Activated naive CD4-positive, alpha-beta T cell treated with anti-CD3 and anti-CD28 coated beads, Interleukin-2, amount 10 ng/mL, durations not matched to agents 7 days and 5 days (primary cell): ENCODE data around the gene RPUSD4.
"Not testable (repeated sequence)": the region's sequence is repeated elsewhere in the genome, so short reads cannot be mapped to it uniquely, and the experiment has no call there.

Experiments used
- CTCF ChIA-PET: fragments of 350-600 bp; sonication (Branson Sonifier 250); formaldehyde crosslinking; loops from one replicate; lab custom pipeline; 2021; ENCODE audit warnings: antibody characterized with exemption; lab: Charles Lee
- DNase-seq: peaks from one replicate; pipeline ENCODE4 v3.0.0-alpha.2; 2020
- H3K27ac Mint-ChIP-seq: one replicate; pipeline ENCODE4 v1.8.0; 2021; ENCODE audit warnings: mild to moderate bottlenecking, moderate library complexity, mixed read lengths
- H3K27me3 Mint-ChIP-seq: one replicate; pipeline ENCODE4 v1.8.0; 2021; ENCODE audit warnings: mild to moderate bottlenecking, mixed read lengths
- H3K36me3 Mint-ChIP-seq: one replicate; pipeline ENCODE4 v1.8.0; 2021; ENCODE audit warnings: mixed read lengths
- H3K4me1 Mint-ChIP-seq: one replicate; pipeline ENCODE4 v1.8.0; 2021; ENCODE audit warnings: mixed read lengths
- H3K4me3 Mint-ChIP-seq: one replicate; pipeline ENCODE4 v1.8.0; 2021; ENCODE audit warnings: mild to moderate bottlenecking, moderate library complexity, mixed read lengths
- H3K9me3 Mint-ChIP-seq: one replicate; pipeline ENCODE4 v1.8.0; 2021; ENCODE audit warnings: mixed read lengths

Gene RPUSD4, protein sequence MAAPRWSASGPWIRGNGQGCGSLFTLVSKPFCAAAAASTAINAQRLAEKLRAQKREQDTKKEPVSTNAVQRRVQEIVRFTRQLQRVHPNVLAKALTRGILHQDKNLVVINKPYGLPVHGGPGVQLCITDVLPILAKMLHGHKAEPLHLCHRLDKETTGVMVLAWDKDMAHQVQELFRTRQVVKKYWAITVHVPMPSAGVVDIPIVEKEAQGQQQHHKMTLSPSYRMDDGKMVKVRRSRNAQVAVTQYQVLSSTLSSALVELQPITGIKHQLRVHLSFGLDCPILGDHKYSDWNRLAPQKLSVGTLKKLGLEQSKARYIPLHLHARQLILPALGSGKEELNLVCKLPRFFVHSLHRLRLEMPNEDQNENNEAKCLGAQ

DNA sequence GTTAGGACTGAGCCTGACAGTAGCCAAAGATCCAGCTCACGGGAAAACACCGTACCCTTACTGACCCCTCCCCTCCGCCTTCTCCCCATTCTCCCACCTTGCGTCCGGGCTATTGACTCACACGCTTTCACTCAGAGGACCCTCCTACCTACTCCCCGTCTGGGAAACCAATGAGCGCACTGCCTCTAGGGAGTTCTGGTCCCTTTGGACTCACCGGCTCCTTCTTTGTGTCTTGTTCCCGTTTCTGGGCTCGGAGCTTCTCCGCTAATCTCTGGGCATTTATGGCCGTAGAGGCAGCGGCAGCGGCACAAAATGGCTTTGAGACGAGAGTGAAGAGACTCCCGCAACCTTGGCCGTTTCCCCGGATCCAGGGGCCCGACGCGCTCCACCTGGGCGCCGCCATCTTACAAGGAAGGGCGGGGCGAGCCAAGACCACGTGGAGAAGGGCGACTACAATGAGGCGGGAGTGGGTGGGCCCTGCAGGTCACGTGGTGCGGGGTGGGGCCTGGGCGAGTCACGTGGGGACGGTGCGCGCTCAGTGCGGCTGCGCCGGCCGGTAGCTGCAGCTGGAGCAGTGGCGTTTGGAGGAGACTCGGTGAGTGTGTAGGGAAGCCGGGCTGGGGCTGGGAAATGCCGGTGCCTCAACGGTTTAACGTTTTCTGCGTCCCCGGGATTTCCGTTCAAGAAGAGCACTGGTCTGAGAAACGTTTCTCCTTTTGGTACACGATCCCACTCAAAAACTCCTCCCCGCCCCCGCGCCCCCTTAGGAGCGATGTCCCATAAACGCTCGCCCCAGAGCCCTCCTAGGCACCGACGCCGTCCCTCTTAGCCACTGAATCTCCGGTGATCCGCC, at the start of gene RPUSD4, which contains the start of gene FAM118B:
RPUSD4 (minus strand) TSS at position 415 of the 853 bp plus-strand sequence; CDS start at position 403, 12 bp downstream.
FAM118B (plus strand) TSS at position 547 of the 853 bp plus-strand sequence. CDS start 23,220 bp downstream, outside the sequence.
- peak within 1 kb of the TSS; percentile 98 for H3K4me3 Mint-ChIP-seq
- peak within 1 kb of the TSS; percentile 91 for H3K27ac Mint-ChIP-seq
- H3K27me3 Mint-ChIP-seq, result peaks cover 8% of the 10 kb centered on the region
- DNase-seq, result peak; percentile 99
- H3K36me3 Mint-ChIP-seq, result peaks cover 19% of the 10 kb centered on the region
- no peaks in the 10 kb centered on the region for H3K9me3 Mint-ChIP-seq
- CTCF ChIA-PET, result no interaction called here
- peaks cover 39% of the 10 kb centered on the region for H3K4me1 Mint-ChIP-seq

DNA sequence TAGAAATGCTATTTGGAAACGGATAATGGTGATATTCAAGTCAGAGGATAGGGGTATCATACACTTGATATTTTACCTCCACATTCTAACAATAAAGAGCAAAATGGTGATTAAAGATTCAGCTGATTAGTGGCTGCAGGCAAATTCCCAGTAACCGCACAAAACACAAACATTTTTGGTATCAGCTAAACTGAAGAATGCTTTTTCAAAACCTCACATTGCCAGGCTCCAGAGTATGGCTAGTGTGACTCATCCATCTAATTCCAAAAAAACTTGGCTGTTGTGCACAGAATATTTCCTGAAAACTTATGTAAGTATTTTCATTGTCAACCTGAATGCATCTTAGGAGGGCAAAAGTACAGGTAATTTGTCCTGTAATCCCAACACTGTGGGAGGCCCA, 46.3 kb upstream of the RPUSD4 start:
- no peak for DNase-seq
- CTCF ChIA-PET, result no interaction called here
- Mint-ChIP-seq H3K27me3 (no peaks in the 10 kb centered on the region), H3K36me3 (peaks cover 20% of the 10 kb centered on the region), H3K27ac (no peak overlapping the region), H3K4me1 (no peaks in the 10 kb centered on the region), H3K4me3 (no peak overlapping the region), H3K9me3 (no peaks in the 10 kb centered on the region)

GRCh38 chr11:126257144-126257543, 45.7 kb upstream of the RPUSD4 start:
- CTCF ChIA-PET, result no interaction called here
- H3K36me3 Mint-ChIP-seq, result peaks cover 20% of the 10 kb centered on the region

DNA sequence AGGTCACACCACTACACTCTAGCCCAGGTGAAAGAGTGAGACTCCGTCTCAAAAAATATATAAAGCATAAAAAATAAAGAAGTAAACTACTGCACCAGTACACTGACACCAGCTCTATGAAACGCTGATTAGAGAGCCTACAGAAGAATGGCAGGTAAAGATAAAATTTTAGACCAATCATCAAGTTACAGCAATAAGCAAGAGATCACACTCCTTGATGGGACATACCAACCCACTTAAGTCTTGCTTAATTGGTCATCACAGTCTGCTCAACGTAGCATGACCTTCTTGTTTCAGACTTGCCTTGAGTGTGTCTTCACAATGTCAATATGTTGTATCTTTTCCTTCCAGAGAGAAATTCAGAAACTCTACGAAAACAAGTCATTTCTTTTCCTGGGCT, 44.8 kb upstream of the RPUSD4 start:
- Mint-ChIP-seq H3K4me1 (no peaks in the 10 kb centered on the region), H3K36me3 (peaks cover 21% of the 10 kb centered on the region), H3K9me3 (no peaks in the 10 kb centered on the region), H3K27ac (no peak overlapping the region), H3K27me3 (no peaks in the 10 kb centered on the region), H3K4me3 (no peak overlapping the region)
- CTCF ChIA-PET, result no interaction called here
- DNase-seq, result no peak

More at GRCh38 chr11:126257144-126257543, 45.7 kb upstream of the RPUSD4 start:
- DNase-seq, result no peak
- H3K27me3 Mint-ChIP-seq, result no peaks in the 10 kb centered on the region
- H3K9me3 Mint-ChIP-seq, result no peaks in the 10 kb centered on the region
- no peaks in the 10 kb centered on the region for H3K4me1 Mint-ChIP-seq
- H3K4me3 Mint-ChIP-seq, result no peak overlapping the region
- H3K27ac Mint-ChIP-seq, result no peak overlapping the region

DNA sequence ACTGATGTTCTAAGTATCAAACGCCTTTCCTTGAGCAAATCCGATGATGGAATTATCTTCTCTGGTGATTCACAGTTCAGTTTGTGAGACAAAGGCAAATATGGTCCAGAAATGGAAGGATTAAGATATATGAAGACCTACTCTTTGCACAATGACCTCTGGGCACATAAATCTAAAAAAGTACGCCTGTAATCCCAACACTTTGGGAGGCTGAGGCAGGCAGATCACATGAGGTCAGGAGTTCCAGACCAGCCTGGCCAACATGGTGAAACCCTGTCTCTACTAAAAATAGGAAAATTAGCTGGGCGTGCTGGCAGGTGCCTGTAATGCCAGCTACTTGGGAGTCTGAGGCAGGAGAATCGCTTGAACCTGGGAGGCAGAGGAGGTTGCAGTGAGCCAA, 44.1 kb upstream of the RPUSD4 start:
- CTCF ChIA-PET, H3K4me1 Mint-ChIP-seq, H3K27me3 Mint-ChIP-seq, DNase-seq, H3K4me3 Mint-ChIP-seq, H3K27ac Mint-ChIP-seq, H3K9me3 Mint-ChIP-seq: not testable (repeated sequence)
- peaks cover 21% of the 10 kb centered on the region for H3K36me3 Mint-ChIP-seq

- CTCF ChIA-PET, result no interaction called here
- peaks cover 19% of the 10 kb centered on the region for H3K36me3 Mint-ChIP-seq
- DNase-seq, result no peak
Measured at GRCh38 chr11:126254819-126255218, 43.4 kb upstream of the RPUSD4 start.

GRCh38 chr11:126253265-126253664, 41.8 kb upstream of the RPUSD4 start:
- Mint-ChIP-seq H3K27me3 (no peaks in the 10 kb centered on the region), H3K4me3 (no peak overlapping the region), H3K4me1 (no peaks in the 10 kb centered on the region), H3K9me3 (no peaks in the 10 kb centered on the region), H3K36me3 (peaks cover 19% of the 10 kb centered on the region), H3K27ac (no peak overlapping the region)
- no peak for DNase-seq
- CTCF ChIA-PET, result no interaction called here

More at GRCh38 chr11:126254819-126255218, 43.4 kb upstream of the RPUSD4 start:
- no peaks in the 10 kb centered on the region for H3K27me3 Mint-ChIP-seq
- no peaks in the 10 kb centered on the region for H3K9me3 Mint-ChIP-seq
- no peak overlapping the region for H3K27ac Mint-ChIP-seq
- H3K4me3 Mint-ChIP-seq, result no peak overlapping the region
- H3K4me1 Mint-ChIP-seq, result no peaks in the 10 kb centered on the region

DNA sequence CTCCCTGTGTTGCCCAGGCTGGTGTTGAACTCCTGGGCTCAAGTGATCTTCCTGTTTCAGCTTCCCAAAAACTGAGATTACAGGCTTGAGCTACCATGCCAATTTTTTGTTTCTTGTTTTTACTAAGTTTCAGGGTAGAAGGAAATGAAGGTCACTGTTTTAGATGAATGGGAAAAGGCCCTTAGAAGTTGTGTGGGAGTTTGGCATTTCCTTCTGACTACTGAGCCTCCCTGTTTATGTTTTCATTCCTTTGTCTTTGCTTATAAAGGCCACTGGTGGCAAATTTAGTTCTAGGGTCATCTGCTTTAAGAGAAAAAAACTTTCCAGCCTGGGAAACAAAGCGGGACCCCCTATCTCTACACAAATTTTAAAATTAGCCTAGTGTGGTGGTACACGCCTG, 35.2 kb upstream of the RPUSD4 start:
- no peaks in the 10 kb centered on the region for H3K9me3 Mint-ChIP-seq
- H3K27me3 Mint-ChIP-seq, result no peaks in the 10 kb centered on the region
- no peak for DNase-seq
- CTCF ChIA-PET, result no interaction called here
- no peak overlapping the region for H3K4me3 Mint-ChIP-seq
- H3K27ac Mint-ChIP-seq, result no peak overlapping the region
- H3K4me1 Mint-ChIP-seq, result no peaks in the 10 kb centered on the region
- H3K36me3 Mint-ChIP-seq, result peaks cover 16% of the 10 kb centered on the region

DNA sequence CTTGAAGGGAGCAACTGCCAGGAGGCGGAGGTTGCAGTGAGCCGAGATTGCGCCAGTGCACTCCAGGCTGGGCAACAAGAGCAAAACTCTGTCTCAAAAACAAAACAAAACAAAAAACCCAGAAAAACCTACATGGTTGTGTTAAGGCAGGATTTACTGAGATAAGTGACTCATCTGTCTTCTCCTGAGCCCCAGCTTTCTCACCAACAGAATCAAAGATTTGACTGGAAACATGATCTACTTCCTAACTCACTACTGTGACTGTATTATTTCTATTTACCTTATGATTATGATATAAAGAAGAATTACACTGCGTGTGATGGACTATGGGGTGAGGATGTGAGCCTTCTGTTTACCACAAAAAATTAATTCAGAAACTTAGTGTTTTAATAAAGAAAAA, 21.9 kb upstream of the RPUSD4 start:
- CTCF ChIA-PET, result no interaction called here
- no peak overlapping the region for H3K27ac Mint-ChIP-seq
- no peak overlapping the region for H3K4me3 Mint-ChIP-seq
- H3K4me1 Mint-ChIP-seq, result no peaks in the 10 kb centered on the region
- no peaks in the 10 kb centered on the region for H3K9me3 Mint-ChIP-seq
- DNase-seq, result no peak
- no peaks in the 10 kb centered on the region for H3K27me3 Mint-ChIP-seq
- H3K36me3 Mint-ChIP-seq, result peaks cover 9% of the 10 kb centered on the region

DNA sequence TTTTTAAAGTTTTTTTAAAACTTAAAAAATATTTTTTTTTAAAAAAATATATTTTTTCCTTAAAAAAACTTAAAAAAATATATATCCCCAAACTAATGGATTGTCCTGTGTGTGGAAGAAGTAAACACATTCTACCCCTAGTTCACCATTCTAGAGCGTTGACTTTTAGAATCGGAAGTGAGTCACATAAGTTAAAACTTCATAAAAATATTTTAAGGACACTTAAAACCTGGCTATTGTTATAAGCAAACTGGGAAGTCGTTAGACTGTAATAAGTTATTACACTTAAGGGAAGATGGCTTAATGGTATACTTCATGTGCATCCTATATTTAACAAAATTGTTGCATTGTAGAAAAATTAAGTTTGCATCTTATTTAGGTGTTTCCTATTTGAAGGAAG, 21.2 kb upstream of the RPUSD4 start:
- Mint-ChIP-seq H3K9me3 (no peaks in the 10 kb centered on the region), H3K27ac (no peak overlapping the region), H3K27me3 (no peaks in the 10 kb centered on the region), H3K36me3 (peaks cover 8% of the 10 kb centered on the region), H3K4me1 (no peaks in the 10 kb centered on the region), H3K4me3 (no peak overlapping the region)
- DNase-seq, result no peak
- CTCF ChIA-PET, result no interaction called here

DNA sequence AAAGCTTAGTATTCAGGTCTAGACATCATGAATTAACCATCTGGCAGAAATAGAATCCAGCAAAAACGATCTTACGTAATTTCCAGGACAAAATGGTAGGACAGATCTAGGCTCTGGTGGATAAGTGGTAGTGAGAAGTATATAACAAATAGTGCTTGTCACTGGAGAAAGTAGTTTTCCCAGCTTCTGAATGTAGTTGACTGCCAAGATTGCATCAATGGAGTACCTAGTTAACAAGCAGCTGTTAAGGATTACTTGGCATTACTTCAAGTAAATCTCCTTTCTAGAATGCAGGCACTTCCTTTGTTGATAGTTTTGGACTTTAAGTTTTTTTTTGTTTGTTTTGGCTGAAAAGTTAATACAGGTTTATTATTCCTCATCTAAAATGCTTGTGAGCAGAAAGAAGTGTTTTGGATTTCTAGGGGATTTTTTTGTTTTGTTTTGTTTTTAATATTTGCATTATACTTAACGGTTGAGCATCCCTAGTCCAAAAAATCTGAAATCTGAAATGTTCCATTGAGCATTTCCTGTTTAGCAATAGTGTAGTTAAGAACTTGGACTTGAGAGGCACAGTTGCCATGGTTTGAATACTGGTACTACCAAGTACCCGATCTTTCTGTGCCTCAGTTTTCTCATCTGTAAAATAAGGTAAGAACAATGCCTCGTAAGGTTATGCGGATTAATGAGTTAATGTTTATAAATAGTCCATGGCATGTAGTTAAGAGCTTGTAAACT, 20.4 kb upstream of the RPUSD4 start:
- Mint-ChIP-seq H3K27ac (no peak overlapping the region), H3K4me1 (no peaks in the 10 kb centered on the region), H3K9me3 (no peaks in the 10 kb centered on the region), H3K27me3 (no peaks in the 10 kb centered on the region), H3K36me3 (peaks cover 8% of the 10 kb centered on the region), H3K4me3 (no peak overlapping the region)
- DNase-seq, result no peak
- CTCF ChIA-PET, result no interaction called here

DNA sequence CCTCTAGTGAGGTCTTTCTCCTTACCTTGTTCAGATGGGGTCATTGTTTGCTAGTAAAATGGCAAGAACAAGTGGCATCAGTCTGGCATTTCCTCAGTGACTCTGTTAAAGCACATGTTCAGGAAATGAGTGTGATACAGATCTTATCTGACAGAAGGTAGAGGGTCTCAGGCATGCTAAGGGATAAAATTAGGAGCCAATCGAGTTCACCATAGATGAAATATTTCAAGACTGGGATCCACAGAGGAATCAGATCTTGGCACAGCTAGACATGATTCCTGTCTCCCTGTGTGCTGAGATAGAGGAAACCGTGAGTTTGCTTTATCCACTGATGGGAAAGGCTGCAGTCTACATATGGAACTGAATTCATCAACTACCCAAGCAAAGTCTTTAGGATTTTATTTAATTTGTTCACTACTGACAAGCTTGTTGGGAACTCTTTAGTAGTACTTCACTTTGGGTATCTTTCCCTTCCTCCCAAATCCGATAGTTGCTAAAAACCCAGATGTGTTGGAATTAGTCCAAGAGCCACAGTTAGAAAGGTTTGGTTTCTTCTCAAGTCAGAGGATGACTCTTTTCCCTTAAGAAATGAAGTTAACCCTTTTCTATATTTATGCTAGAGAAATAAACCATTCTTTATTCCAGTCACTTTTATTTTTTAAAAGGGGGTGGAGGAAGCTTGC, 18.5 kb upstream of the RPUSD4 start:
- Mint-ChIP-seq H3K4me3 (no peak overlapping the region), H3K36me3 (peaks cover 3% of the 10 kb centered on the region), H3K9me3 (no peaks in the 10 kb centered on the region), H3K27ac (no peak overlapping the region), H3K27me3 (no peaks in the 10 kb centered on the region), H3K4me1 (no peaks in the 10 kb centered on the region)
- no peak for DNase-seq
- CTCF ChIA-PET, result no interaction called here

DNA sequence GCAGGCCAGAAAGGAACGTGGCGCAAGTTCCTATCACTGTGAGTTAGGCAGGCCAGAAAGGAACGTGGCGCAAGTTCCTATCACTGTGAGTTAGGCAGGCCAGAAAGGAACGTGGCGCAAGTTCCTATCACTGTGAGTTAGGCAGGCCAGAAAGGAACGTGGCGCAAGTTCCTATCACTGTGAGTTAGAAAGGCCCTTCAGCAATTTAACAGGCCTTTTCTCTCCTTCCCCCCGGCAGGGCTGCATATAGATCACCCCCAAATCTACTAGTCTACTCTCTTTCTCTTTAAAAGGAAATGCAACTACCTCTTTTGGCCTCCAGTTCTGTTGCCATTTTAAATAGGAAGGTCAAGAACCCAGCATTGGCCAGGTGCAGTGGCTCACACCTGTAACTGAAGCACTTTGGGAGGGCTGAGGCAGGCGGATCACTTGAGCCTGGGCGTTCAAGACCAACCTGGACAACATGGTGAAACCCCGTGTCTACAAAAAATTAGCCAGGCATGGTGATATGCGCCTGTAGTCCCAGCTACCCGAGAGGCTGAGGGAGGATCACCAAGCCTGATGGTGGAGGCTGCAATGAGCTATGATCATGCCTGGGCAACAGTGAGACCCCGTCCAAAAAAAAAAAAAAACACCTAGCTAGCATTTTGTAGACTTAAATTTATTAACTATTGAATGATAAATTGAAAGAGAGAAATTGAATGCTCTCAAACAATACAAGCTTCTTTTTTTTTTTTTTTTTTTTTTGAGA, 15.1 kb upstream of the RPUSD4 start:
- H3K4me1 Mint-ChIP-seq, result no peaks in the 10 kb centered on the region
- H3K27me3 Mint-ChIP-seq, result no peaks in the 10 kb centered on the region
- no peaks in the 10 kb centered on the region for H3K9me3 Mint-ChIP-seq
- no peak overlapping the region for H3K27ac Mint-ChIP-seq
- CTCF ChIA-PET, result no interaction called here
- no peak for DNase-seq
- no peak overlapping the region for H3K4me3 Mint-ChIP-seq
- peaks cover 3% of the 10 kb centered on the region for H3K36me3 Mint-ChIP-seq
